Measurements from ENCODE around the gene EQTN.

EQTN gene

GRCh38 chr9:27333241-27334052 is 36.5 kb upstream of the EQTN start:
- H2AFZ ChIP-seq (ENCODE audit: low read depth, low read length, severe bottlenecking), result no peak overlapping the region
- H4K20me1 ChIP-seq (ENCODE audit: low read depth, low read length), result no peaks in the 10 kb centered on the region
- H3K36me3 ChIP-seq (ENCODE audit: low read length), result no peaks in the 10 kb centered on the region
- no peak overlapping the region for H3K27ac ChIP-seq (ENCODE audit: low read depth, low read length)
- H3K9me2 ChIP-seq (replicated peaks; ENCODE audit: insufficient read depth, low read length), result no peaks in the 10 kb centered on the region
- no peaks in the 10 kb centered on the region for H3K27me3 ChIP-seq (ENCODE audit: low read length)
- no peaks in the 10 kb centered on the region for H3F3A ChIP-seq (ENCODE audit: insufficient read depth)
- TF ChIP-seq EZH2phosphoT487 (conservative IDR thresholded peaks at IDR 0.05; ENCODE audit: low read length) (no peak), CTCF (IDR thresholded peaks at IDR 0.05; ENCODE audit: insufficient read depth, low read length, poor library complexity, severe bottlenecking) (peak; percentile 55)
- H3K9me3 ChIP-seq (ENCODE audit: insufficient read depth, low read length), result no peaks in the 10 kb centered on the region
- H3K9ac ChIP-seq (ENCODE audit: low read length), result no peak overlapping the region
- no peaks in the 10 kb centered on the region for H3K79me2 ChIP-seq (ENCODE audit: insufficient read depth, low read length)
- no peak overlapping the region for H3K4me3 ChIP-seq (ENCODE audit: insufficient read depth, low read length, poor library complexity, severe bottlenecking)
- H3K4me2 ChIP-seq (ENCODE audit: low read depth, low read length, poor library complexity, severe bottlenecking), result no peak overlapping the region

- H3K27ac ChIP-seq (ENCODE audit: low read depth, low read length), result no peak overlapping the region
- H4K20me1 ChIP-seq (ENCODE audit: low read depth, low read length), result no peaks in the 10 kb centered on the region
- no peak overlapping the region for H3K4me2 ChIP-seq (ENCODE audit: low read depth, low read length, poor library complexity, severe bottlenecking)
- H3K9ac ChIP-seq (ENCODE audit: low read length), result no peak overlapping the region
- no peaks in the 10 kb centered on the region; the same call in 1 of the 2 replicates for H3K27me3 ChIP-seq (ENCODE audit: low read length)
- H3K9me2 ChIP-seq (replicated peaks; ENCODE audit: insufficient read depth, low read length), result no peaks in the 10 kb centered on the region
- H3K79me2 ChIP-seq (ENCODE audit: insufficient read depth, low read length), result no peaks in the 10 kb centered on the region
- no peaks in the 10 kb centered on the region for H3F3A ChIP-seq (ENCODE audit: insufficient read depth)
- no peak overlapping the region for H3K4me3 ChIP-seq (ENCODE audit: insufficient read depth, low read length, poor library complexity, severe bottlenecking)
- no peaks in the 10 kb centered on the region for H3K36me3 ChIP-seq (ENCODE audit: low read length)
- no peak overlapping the region for H2AFZ ChIP-seq (ENCODE audit: low read depth, low read length, severe bottlenecking)
- no peak for TF ChIP-seq EZH2phosphoT487 (conservative IDR thresholded peaks at IDR 0.05; ENCODE audit: low read length)
- TF ChIP-seq CTCF (IDR thresholded peaks at IDR 0.05; ENCODE audit: insufficient read depth, low read length, poor library complexity, severe bottlenecking), result no peak
- H3K9me3 ChIP-seq (ENCODE audit: insufficient read depth, low read length), result no peaks in the 10 kb centered on the region
These were observed 34.4 kb upstream of the EQTN start for GRCh38 chr9:27331393-27331792.

GRCh38 chr9:27329291-27329690 is 32.3 kb upstream of the EQTN start:
- TF ChIP-seq CTCF (IDR thresholded peaks at IDR 0.05; ENCODE audit: insufficient read depth, low read length, poor library complexity, severe bottlenecking) (no peak), EZH2phosphoT487 (conservative IDR thresholded peaks at IDR 0.05; ENCODE audit: low read length) (no peak)
- Histone ChIP-seq H2AFZ (ENCODE audit: low read depth, low read length, severe bottlenecking) (no peak overlapping the region), H3K27ac (ENCODE audit: low read depth, low read length) (no peak overlapping the region), H3K79me2 (ENCODE audit: insufficient read depth, low read length) (no peaks in the 10 kb centered on the region), H3K9me2 (replicated peaks; ENCODE audit: insufficient read depth, low read length) (no peaks in the 10 kb centered on the region), H3K27me3 (ENCODE audit: low read length) (no peaks in the 10 kb centered on the region; the same call in 1 of the 2 replicates), H3K9me3 (ENCODE audit: insufficient read depth, low read length) (no peaks in the 10 kb centered on the region), H4K20me1 (ENCODE audit: low read depth, low read length) (no peaks in the 10 kb centered on the region), H3K4me2 (ENCODE audit: low read depth, low read length, poor library complexity, severe bottlenecking) (no peak overlapping the region), H3K36me3 (ENCODE audit: low read length) (no peaks in the 10 kb centered on the region), H3K4me3 (ENCODE audit: insufficient read depth, low read length, poor library complexity, severe bottlenecking) (no peak overlapping the region), H3F3A (ENCODE audit: insufficient read depth) (no peaks in the 10 kb centered on the region), H3K9ac (ENCODE audit: low read length) (no peak overlapping the region)

Measured in SU-DHL-6 (cell line).